K562 (cell line): ENCODE measurements around the gene ASB15. TPM values are rescaled to one million over a fixed set of nuclear protein-coding genes. Genes with fewer than 3 reads are reported as not detected.

ENCODE experiments used
- BCL6 ChIP-seq: fragments of 250-450 bp; sonication (Bioruptor Pico); IDR thresholded peaks from 2 replicates; pipeline ENCODE4 v1.4.0; 2020
- EHMT2 ChIP-seq: fragments of 450-650 bp; IDR thresholded peaks from 2 replicates; pipeline ENCODE4 v1.6.1; 2018; ENCODE audit warnings: antibody characterized with exemption
- ELF2 ChIP-seq: fragments of 250-450 bp; sonication (Bioruptor Pico); IDR thresholded peaks from 2 replicates; pipeline ENCODE4 v1.5.0; 2021; ENCODE audit warnings: mild to moderate bottlenecking
- ESRRA ChIP-seq: fragments of 450-650 bp; IDR thresholded peaks from 2 replicates; pipeline ENCODE4 v1.6.1; 2014; ENCODE audit warnings: low read depth, mild to moderate bottlenecking, moderate library complexity, borderline replicate concordance
- FOS ChIP-seq: IDR thresholded peaks from 3 replicates; pipeline ENCODE4 v1.6.1; 2011; ENCODE audit not compliant: insufficient read length; ENCODE audit errors: extremely low read depth
- FOSL1 ChIP-seq: fragments of 200-800 bp; sonication (Bioruptor generic); conservative IDR thresholded peaks from 2 replicates; pipeline ENCODE4 v1.6.1; 2016; ENCODE audit warnings: missing genetic modification characterization, missing compliant biosample characterization
- FOXJ2 ChIP-seq: fragments of 200-800 bp; sonication (Bioruptor generic); IDR thresholded peaks from 2 replicates; pipeline ENCODE4 v1.6.1; 2016; ENCODE audit warnings: missing genetic modification characterization, missing compliant biosample characterization
- KDM4B ChIP-seq, 2 experiments: fragments of 450-650 bp in 1 of 2; sonication (generic) in 1 of 2; IDR thresholded peaks; 2 replicates each; pipeline ENCODE4 v1.6.1; 2016 to 2017; ENCODE audit warnings: borderline replicate concordance in 2 of 2, antibody characterized with exemption in 1 of 2, low read depth in 1 of 2, mild to moderate bottlenecking in 1 of 2
- NEUROD1 ChIP-seq: fragments of 150-350 bp; IDR thresholded peaks from 2 replicates; pipeline ENCODE4 v1.6.1; 2014; ENCODE audit warnings: borderline replicate concordance, low read length, low read depth; ENCODE audit not compliant: partially characterized antibody
- NR1H2 ChIP-seq: sonication (generic); formaldehyde crosslinking; IDR thresholded peaks from 2 replicates; pipeline ENCODE4 v1.4.0; 2020; ENCODE audit warnings: mild to moderate bottlenecking, missing genetic modification reagents
- RBBP5 ChIP-seq: fragments of 200-600 bp; sonication (generic); IDR thresholded peaks from 2 replicates; pipeline ENCODE4 v1.6.1; 2012; ENCODE audit warnings: borderline replicate concordance, mild to moderate bottlenecking, low read length, control low read depth, inconsistent platforms; ENCODE audit not compliant: insufficient read depth, poor library complexity, severe bottlenecking
- SP1 ChIP-seq: sonication (generic); formaldehyde crosslinking; IDR thresholded peaks from 2 replicates; pipeline ENCODE4 v1.8.1; 2022; ENCODE audit warnings: mild to moderate bottlenecking, missing genetic modification reagents
- ZBTB33 ChIP-seq: sonication (generic); formaldehyde crosslinking; IDR thresholded peaks from 2 replicates; pipeline ENCODE4 v1.8.1; 2023; ENCODE audit warnings: mild to moderate bottlenecking, missing genetic modification reagents
- ZNF589 ChIP-seq: fragments of 200-800 bp; sonication (Bioruptor generic); IDR thresholded peaks from 2 replicates; pipeline ENCODE4 v1.6.1; 2016; ENCODE audit warnings: low read depth, missing genetic modification characterization, missing compliant biosample characterization
- polyA plus RNA-seq, 8 experiments: library from polyadenylated mRNA; depleted of rRNA in 4 of 8; stranded (reverse) in 5 of 8; unstranded in 3 of 8; fragments of >200 nt; fragmentation: Nextera tagmentation in 2 of 8; fragmentation: Illumina TruSeq in 1 of 8; extraction: Ambion mirVana in 2 of 8; extraction: Trizol in 1 of 8; gene quantifications; 2 replicates each; pipeline versions ENCODE4 v1.2.1 to v1.2.3, GENCODE V29; 2011 to 2014; ENCODE audit warnings: inconsistent platforms in 1 of 8, missing spikeins in 1 of 8
- total RNA-seq, 7 experiments: library from RNA; depleted of rRNA in 6 of 7; stranded (reverse); fragments of >200 nt in 6 of 7; fragmentation: Illumina TruSeq in 2 of 7; extraction: Trizol in 2 of 7; gene quantifications; 2 replicates each; pipeline versions ENCODE4 v1.2.1 to v1.2.3, GENCODE V29; 2011 to 2021; ENCODE audit warnings: low replicate concordance in 1 of 7
- TF ChIP-seq, protein P1 (sequence below), 2 experiments: fragments of 150-350 bp in 1 of 2; IDR thresholded peaks; 2 replicates each; pipeline ENCODE4 v1.6.1; 2012 to 2016; ENCODE audit warnings: low read depth in 2 of 2, low read length in 2 of 2, mild to moderate bottlenecking in 1 of 2, moderate library complexity in 1 of 2
- TF ChIP-seq, protein P2 (sequence below): fragments of 450-650 bp; formaldehyde crosslinking; IDR thresholded peaks from 2 replicates; pipeline ENCODE4 v1.4.0; 2020; ENCODE audit warnings: mild to moderate bottlenecking, mixed read lengths
- TF ChIP-seq, protein P3 (sequence below): fragments of 450-650 bp; IDR thresholded peaks from one replicate; pipeline ENCODE4 v1.6.1; 2018; ENCODE audit warnings: mild to moderate bottlenecking, moderate library complexity; ENCODE audit not compliant: partially characterized antibody

ASB15 gene
- total and polyA plus RNA-seq, 9 of the 15 experiments (the other 6 are each of a cell fraction or from before 2014, with no cell fraction given) = 0.03 to 0.14 (median 0.04) TPM; not detected in 3

GRCh38 chr7:123557398-123558288, 44.0 kb upstream of the ASB15 start, which contains the start of gene NDUFA5 (continued):
- TF ChIP-seq SP1 (peak; percentile 97), NR1H2 (peak; percentile 78; the same call in 1 of the 2 replicates), ZNF589 (0 out of 2 replicates have a peak, but pooled peaks have one; percentile 60), FOS (no peak), ZBTB33 (CRISPR knock-in tag) (no peak; the same call in 1 of the 2 replicates), BCL6 (CRISPR knock-in tag) (no peak), KDM4B (IDR thresholded peaks at IDR 0.05; ENCODE audit: borderline replicate concordance in 2 of 2, low read depth in 1 of 2) (peak in 1 of 2 experiments; percentile 45; a peak in 1 of 4 replicates), EHMT2 (0 out of 2 replicates have a peak, but pooled peaks have one; percentile 36), ESRRA (peak; percentile 96), FOSL1 (tag) (peak; percentile 76), NEUROD1 (peak; percentile 90), FOXJ2 (peak; percentile 72; the same call in 1 of the 2 replicates), RBBP5 (peak; percentile 99), ELF2 (CRISPR knock-in tag) (0 out of 2 replicates have a peak, but pooled peaks have one; percentile 39)
- TF ChIP-seq, protein P1, sequence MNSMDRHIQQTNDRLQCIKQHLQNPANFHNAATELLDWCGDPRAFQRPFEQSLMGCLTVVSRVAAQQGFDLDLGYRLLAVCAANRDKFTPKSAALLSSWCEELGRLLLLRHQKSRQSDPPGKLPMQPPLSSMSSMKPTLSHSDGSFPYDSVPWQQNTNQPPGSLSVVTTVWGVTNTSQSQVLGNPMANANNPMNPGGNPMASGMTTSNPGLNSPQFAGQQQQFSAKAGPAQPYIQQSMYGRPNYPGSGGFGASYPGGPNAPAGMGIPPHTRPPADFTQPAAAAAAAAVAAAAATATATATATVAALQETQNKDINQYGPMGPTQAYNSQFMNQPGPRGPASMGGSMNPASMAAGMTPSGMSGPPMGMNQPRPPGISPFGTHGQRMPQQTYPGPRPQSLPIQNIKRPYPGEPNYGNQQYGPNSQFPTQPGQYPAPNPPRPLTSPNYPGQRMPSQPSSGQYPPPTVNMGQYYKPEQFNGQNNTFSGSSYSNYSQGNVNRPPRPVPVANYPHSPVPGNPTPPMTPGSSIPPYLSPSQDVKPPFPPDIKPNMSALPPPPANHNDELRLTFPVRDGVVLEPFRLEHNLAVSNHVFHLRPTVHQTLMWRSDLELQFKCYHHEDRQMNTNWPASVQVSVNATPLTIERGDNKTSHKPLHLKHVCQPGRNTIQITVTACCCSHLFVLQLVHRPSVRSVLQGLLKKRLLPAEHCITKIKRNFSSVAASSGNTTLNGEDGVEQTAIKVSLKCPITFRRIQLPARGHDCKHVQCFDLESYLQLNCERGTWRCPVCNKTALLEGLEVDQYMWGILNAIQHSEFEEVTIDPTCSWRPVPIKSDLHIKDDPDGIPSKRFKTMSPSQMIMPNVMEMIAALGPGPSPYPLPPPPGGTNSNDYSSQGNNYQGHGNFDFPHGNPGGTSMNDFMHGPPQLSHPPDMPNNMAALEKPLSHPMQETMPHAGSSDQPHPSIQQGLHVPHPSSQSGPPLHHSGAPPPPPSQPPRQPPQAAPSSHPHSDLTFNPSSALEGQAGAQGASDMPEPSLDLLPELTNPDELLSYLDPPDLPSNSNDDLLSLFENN (IDR thresholded peaks at IDR 0.05; ENCODE audit: low read depth in 2 of 2, low read length in 2 of 2) = peak; percentile 68 to 98; a peak in 3 of 4 replicates
- TF ChIP-seq, protein P2, sequence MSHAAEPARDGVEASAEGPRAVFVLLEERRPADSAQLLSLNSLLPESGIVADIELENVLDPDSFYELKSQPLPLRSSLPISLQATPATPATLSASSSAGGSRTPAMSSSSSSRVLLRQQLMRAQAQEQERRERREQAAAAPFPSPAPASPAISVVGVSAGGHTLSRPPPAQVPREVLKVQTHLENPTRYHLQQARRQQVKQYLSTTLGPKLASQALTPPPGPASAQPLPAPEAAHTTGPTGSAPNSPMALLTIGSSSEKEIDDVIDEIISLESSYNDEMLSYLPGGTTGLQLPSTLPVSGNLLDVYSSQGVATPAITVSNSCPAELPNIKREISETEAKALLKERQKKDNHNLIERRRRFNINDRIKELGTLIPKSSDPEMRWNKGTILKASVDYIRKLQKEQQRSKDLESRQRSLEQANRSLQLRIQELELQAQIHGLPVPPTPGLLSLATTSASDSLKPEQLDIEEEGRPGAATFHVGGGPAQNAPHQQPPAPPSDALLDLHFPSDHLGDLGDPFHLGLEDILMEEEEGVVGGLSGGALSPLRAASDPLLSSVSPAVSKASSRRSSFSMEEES = no peak
- TF ChIP-seq, protein P3, sequence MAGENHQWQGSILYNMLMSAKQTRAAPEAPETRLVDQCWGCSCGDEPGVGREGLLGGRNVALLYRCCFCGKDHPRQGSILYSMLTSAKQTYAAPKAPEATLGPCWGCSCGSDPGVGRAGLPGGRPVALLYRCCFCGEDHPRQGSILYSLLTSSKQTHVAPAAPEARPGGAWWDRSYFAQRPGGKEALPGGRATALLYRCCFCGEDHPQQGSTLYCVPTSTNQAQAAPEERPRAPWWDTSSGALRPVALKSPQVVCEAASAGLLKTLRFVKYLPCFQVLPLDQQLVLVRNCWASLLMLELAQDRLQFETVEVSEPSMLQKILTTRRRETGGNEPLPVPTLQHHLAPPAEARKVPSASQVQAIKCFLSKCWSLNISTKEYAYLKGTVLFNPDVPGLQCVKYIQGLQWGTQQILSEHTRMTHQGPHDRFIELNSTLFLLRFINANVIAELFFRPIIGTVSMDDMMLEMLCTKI = no peak
